Activated T-cell treated with anti-CD3 and anti-CD28 coated beads for 4 hours (primary cell): ENCODE data around the gene DOCK1.

Experiments
- DNase-seq: peaks from one replicate; pipeline ENCODE4 v3.0.0-alpha.2; 2020

Gene DOCK1

DNA sequence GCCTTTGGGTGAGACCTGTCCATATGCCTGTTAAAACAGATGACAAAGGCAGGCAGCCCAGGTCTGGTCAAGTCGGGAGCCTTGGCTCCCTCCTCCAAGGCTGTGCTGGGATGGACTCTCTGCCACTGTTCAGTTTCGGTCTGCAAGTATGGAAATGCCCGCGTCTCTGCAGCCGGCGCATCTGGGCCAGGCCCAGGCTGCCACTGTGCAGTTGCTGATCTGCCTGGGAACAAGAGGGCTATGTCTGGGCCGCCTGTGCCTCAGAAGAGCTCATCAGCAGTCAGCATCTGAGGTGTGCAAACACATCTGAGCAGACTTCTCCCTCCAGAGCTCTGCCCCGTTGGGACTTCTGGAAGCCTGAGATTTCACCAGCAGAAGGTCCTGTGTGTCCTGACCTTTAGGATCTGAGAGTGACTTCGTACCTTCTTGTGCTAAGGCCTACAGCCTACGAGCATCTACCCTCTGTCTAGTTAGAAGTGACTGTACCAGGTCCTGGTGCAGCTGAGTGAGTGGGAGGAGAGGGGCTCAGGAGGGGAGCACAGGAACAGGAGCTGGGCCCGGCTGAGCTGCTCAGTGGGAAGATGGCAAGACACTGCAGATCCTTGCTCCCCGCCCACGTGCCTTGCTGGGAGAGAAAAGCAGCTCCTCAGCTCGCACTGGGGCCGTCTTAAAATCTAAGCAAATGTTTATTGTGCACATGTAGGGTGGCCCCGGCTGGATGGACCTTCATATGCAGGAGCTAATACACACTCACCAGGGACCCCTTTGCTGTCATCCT lies 50.9 kb downstream of the DOCK1 start:
- DNase-seq: no peak

DNA sequence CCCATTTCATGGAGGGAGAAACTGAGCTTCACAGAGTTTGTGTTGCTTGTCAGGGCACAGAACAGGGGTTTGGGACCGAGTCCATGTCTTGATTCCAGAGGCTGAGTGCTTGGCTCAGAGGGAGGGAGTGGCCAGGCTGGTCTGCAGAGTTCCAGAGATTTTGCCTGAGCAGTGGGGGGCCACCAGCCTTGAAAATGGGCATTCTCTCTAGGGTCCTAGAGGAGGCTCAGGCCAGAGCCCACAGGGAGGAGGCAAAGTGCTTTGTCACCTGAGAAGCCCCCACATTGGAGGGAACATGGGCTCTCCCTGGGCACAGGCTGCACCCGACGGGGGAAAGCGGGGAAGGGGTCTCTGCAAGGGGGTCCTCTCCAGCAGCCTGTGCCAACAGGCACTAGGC lies 51.5 kb downstream of the DOCK1 start:
- DNase-seq: no peak

DNA sequence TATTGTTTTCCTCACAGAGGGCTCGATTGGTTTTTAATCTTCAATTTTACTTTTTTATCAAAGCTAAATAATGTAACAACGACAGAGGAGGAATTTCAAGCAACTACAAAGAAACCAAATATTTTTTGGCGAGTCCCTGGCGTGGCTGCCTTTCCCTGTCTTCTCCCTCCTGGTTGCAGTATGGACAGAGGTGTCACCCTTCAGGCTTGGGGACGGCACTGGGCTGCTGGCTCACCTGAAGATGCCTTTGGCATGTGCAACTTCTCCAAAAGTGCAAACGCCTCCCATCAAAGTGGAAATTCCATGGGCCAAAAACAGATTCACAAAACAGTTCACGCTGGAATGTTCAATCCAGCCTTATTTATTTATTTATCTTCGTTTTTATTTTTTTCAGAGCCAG lies 51.9 kb downstream of the DOCK1 start:
- DNase-seq: no peak

DNA sequence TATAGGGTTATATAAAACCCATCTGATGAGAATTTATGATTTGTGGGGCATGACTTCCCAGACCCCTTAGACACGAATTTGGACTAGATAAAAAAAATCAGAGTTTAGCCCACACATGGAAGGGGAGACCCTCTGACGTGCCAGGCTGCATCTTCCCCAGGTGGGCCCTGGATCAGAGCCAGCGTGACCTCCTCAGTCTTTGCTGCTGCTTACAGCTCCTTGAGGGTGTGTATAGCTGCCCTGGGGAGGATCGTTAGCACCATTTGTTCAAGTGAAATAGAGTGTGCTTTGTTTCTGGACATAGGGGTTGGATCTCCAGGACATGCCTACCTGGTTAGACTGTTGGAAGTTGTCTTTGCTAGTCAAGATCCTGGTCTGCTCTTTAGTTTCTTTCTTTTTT lies 54.2 kb downstream of the DOCK1 start:
- no peak for DNase-seq

DNA sequence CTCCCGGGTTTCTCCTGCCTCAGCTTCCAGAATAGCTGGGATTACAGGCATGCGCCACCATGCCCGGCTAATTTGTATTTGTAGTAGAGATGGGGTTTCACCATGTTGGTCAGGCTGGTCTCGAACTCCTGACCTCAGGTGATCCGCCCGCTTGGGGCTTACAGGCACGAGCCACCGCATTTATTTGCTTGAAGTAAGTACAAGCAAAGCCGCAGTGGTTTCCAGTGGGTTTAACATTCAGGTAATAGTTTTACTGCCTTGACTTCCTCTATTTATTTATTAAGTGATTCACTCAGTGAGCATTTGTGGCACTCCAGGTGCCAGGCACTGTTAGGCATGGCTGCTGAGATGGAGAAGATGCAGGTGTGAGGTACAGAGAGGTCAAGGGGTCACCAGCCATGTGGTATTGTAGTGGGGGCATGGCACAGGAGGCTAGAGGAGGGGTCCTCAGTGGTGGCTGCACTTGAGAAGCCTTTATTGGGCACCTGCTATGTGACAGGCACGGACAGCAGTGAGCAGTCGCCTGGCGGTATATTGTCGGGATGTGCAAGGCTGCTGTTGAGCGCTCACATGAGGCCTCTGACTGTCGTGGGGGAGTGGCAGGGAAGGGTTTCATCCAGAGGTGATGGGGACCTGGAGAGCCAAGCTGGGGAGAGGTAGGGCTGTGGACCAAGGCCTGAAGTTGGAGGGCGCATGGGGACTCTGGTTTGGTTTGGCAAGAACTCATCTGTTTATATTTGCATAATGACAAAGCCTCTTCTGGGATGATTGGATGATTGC lies 54.9 kb downstream of the DOCK1 start:
- no peak for DNase-seq

DNA sequence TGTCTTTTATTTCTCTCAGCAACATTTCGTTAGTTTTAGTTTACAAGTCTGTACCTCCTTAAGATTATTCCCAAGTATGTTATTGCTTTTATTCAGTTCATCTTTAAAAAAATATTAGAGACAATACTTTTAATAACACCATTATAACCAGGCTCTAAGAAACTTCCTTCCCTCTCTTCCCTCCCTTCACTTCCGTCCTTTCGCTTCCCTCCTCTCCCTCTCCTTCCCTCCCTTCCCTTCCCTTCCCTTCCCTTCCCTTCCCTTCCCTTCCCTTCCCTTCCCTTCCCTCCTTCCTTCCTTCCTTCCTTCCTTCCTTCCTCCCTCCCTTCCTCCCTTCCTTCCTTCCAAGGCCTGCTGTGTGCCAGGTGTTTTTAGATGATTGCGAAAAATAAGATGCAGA lies 58.1 kb downstream of the DOCK1 start:
- no peak for DNase-seq

DNA sequence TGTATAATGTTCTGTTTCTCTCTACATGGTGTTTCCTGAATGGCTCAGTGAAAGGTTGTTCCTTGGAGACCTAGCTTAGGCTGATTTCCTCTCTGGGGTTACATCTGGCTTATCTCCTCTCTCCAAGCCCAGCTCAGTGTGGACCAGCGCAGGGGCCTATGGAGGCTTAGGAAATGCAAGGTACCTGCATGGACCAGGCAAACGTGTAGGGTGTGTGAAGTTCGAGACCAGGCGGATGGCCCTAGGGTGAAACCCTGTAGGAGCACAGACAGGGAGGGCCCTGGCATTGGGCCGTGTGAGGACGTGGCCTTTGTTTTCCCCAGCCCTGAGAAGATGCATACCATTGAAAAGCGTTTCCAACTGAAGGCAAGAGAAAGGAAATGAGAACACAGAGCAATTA lies 59.0 kb downstream of the DOCK1 start:
- DNase-seq: no peak

DNA sequence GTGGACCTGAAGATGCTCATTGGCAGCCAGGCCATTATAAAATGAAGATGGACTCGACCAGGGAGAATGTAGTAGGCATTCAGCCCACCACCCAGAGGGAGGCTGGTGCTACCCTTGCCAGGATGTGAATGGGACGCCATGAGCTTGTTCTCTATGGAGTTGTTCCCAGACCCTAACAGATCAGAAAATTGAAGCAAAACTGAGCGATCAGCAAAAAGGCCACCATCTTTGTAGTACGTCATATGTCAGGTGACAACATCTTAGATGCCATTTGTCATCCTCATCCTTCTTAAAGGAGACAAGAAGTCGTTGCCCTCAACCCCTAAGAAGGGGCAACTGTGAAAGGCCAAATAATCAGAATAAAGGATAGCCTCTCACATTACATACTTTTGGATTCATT lies 61.7 kb downstream of the DOCK1 start:
- no peak for DNase-seq

DNA sequence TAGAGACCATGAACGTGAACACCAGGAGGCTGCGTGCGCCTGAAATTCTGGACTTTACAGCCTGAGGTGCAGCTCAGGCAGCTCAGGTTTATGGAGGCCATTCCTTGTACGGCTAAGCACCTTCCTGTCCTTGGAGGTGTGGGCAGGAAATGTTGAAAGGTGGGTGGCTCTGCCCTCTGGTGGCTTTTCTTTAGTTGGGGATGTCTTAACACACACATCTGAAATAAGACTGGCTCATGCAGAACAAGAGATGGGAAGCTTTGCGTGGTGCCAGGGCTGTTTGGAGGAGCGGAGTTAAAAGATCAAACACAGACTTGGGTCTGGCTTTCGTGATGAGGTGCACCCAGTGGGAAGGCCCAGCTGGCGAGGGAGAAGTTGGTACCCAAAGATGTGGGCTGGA lies 64.1 kb downstream of the DOCK1 start:
- no peak for DNase-seq

DNA sequence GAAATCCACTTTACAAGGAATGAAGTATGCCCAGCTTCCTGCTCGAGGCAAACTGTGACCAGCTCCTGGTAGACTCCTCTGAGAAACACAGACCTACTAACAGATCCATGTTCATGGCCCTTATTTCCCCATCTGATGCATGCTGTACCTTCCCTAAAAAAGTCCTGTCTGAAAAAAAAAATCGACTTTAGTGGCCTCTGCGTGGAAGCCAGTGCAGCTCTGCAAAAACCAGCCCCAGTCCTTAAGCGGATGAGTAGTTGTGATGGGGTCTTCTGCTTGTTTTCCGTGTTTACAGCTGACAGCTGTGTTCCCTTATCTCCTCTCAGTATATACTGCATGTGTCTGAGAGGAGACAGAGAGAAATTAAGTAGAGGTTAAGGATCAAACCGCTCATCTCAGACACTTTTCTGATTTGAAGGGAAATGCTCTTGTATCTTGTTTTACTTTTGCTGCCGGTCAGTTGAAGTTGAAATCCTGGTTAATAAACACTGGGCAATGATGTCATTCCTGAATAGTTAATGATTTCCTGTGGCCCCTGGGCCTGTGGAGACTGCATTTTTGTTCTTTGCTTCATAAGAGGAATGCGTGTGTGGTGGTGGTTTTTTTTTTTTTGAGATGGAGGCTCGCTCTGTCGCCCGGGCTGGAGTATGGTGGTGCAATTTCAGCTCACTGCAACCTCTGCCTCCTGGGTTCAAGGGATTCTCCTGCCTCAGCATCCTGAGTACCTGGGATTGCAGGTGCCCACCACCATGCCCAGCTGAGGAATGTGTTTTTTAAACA lies 67.6 kb downstream of the DOCK1 start:
- no peak for DNase-seq

DNA sequence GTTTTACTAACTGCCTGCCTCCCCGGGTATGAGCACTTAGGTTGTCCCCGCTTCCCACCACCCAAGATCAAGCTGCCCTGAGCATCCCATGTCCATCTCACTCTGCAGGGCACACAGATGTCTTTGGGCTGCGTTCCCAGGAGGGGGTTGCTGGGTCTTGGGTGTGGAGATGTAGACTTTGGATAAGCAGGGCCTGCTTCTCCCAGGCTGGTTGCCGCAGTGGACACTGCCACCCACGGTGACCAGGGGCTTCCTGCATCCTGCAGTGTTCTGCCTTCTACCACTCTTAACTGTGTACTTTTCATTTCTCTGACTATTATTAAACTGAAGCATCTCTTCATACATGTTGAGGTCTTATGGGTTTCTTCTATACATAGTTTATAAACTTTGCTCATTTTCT lies 70.0 kb downstream of the DOCK1 start:
- no peak for DNase-seq

DNA sequence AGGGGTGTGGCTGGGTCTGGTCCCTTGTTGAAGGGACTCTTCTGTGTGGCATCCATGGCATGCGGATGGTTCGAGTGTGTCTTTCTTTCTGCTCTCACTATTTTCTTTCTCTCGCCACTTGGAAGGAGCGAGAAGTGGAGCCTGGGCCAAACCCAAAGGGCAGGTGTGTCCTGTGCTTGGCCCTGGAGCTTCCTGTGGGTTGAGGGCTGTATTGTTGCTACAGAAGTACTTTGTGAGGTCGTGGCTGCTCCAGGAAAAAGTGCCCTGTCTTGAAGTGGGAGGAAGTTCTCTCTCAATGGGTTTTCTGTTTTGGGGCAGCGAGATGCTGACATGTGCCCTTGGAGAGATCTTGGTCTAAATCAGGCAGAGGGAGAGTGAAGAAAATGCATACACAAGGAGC lies 72.0 kb downstream of the DOCK1 start:
- no peak for DNase-seq

DNA sequence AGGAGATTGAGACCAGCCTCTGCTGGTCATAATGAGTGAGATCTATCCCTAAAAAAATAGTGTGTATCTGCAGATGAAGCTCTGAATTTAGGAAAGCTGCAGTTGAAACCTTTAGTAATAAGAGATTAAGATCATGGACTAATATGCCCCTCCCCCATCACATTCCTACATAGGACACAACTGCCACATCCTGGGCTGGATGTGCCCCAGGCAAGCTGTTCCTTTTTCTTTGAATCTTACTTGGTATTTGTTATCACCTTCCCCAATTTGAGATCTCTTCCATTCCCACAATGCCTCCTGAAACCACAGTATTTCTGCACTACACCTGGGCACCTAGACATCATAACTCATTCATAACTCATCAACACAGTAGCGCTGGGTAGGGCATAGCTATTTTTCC lies 74.1 kb downstream of the DOCK1 start:
- no peak for DNase-seq

DNA sequence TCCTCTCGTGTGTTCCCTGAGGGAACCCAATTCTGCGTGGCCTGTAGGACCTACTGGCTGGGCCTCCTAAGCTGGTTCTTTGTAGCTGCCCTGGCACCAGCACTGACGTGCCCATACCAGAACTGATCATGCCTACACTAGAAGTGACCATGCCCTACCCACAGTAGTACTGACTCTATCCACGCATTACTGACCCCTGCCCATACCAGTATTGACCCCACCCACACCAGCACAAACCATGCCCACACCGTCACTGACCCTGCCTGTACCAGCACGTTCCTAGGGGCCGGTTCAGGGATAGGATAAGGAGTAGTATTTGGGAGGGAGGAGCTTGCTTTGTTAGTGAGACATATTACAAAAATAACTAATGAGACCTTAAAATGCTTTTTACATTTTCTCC lies 88.0 kb downstream of the DOCK1 start:
- DNase-seq: no peak

DNA sequence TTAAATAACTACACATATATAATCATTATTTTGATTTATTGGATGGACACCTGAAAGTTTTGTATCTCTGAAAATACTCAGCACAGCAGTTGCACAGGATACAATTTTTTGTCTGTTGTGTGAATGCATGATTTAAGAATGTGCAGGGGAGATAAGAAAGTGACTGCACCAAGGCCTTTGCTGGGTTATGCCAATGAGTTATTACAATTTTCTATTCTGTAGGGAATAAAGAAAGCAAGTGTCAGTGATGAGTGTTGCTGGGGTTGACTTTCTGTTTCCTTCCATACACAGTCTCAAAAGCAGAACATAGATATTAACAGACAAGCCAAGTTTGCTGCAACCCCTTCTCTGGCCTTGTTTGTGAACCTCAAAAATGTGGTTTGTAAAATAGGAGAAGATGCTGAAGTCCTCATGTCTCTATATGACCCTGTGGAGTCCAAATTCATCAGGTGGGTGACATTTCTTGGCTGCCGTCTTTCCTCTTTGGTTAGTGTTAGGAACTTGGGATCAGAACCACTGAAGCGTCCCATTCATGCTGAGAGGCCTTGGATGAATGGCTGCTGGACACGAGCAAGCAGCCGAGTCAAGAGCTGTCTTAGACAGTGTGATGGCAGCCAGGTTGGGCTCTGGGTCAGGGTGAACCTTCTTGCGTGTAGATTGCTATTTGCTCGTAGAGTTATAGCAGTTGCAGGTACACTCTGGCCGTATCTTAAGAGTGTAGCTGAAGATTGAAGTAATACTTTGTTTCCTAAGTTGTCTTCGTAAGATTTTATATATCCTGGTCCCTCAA lies 92.8 kb downstream of the DOCK1 start:
- no peak for DNase-seq

DNA sequence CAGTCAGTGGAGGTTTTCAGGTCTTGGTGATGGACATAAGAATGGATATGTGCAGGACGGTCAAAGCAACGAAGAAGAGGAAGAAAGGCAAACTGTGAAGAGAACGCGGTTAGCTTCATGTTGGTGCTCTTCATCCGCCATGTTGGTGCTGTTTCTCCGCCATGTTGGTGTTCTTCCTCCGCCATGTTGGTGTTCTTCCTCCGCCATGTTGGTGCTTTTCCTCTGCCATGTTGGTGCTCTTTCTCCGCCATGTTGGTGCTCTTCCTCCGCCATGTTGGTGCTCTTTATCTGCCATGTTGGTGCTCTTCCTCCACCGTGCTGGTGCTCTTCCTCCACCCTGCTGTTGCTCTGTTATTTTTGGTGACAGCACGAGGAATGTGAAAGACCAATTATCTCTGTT lies 95.4 kb downstream of the DOCK1 start:
- DNase-seq: no peak

DNA sequence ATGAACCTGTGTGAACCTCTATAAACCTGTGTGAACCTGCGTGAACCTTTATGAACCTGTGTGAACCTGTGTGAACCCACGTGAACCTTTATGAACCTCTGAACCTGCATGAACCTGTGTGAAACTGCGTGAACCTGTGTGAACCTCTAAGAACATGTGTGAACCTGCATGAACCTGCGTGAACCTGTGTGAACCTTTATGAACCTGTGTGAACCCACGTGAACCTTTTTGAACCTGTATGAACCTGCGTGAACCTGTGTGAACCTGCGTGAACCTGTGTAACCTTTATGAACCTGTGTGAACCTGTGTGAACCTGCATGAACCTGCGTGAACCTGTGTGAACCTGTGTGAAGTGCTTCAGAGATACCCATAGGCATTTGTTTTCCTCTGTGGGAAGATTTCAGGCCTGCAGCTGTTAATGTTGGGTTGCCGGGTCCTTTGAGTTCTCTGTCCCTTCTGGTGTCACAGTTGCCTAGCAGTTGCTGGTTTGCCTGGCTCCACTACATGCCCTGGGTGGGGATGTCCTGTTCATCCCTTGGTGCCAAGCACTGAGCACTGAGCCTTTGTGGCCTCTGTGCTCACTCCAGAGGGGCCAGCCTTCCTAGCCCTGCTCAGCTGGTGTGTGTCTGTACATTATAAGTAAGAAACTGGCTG lies 97.9 kb downstream of the DOCK1 start:
- DNase-seq: no peak

DNA sequence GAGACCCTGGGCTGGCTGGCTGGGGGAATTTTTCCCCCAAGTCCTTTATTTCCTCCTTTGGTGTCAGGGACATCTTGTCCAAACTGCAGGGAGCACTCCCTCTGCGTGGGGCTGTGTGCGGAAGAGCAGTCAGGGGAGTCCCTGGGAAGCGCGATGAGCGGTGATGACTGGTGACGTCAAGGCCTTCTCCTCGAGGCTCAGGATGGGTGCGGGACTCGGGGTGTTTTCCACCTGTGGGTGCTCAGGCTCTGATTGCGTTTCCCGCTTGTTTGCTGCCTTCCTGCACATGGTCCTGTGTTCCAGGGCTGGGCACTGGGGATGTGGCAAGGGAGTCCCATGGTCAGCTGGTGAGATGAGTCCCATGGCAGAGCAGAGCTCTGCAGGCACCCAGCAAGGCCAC lies 101.2 kb downstream of the DOCK1 start:
- DNase-seq: no peak

DNA sequence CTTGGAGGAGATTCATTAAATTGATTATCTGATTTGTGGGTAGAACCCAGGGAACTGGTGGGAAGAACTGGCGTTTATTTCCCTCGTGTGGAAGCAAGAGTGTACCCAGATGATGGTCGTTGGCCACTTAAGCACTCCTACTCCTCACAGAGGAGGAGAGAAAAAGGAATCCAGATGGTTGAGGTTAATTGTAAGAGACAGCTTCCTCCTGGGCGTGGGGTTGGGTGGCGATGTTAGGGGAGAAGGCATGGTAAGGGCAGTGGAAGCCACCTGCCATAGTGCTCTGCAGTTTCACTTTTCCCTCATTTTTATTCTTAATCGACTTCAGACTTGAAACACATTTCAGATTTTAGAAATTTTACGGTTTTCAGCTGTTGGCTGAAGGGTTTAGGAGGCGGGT lies 104.1 kb downstream of the DOCK1 start:
- DNase-seq: no peak

DNA sequence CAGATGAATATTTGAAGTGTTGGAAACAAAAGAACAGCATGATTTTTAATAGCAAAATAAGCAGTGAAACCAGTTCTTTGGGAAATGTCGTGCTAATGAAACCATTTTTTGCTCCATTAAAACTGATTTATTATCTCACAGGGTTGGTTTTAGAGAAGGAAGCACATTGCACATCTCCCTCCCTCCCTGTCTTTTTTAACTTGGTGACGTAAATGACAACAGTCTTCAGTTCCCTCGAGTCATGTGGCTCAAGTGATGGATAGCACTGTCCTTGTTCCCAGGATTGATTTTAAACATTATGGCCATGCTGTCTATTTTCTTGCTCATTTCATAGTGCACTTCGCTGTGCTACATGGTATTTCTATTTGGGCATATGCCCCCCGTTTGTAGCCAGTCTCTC lies 105.9 kb downstream of the DOCK1 start:
- DNase-seq: no peak

DNA sequence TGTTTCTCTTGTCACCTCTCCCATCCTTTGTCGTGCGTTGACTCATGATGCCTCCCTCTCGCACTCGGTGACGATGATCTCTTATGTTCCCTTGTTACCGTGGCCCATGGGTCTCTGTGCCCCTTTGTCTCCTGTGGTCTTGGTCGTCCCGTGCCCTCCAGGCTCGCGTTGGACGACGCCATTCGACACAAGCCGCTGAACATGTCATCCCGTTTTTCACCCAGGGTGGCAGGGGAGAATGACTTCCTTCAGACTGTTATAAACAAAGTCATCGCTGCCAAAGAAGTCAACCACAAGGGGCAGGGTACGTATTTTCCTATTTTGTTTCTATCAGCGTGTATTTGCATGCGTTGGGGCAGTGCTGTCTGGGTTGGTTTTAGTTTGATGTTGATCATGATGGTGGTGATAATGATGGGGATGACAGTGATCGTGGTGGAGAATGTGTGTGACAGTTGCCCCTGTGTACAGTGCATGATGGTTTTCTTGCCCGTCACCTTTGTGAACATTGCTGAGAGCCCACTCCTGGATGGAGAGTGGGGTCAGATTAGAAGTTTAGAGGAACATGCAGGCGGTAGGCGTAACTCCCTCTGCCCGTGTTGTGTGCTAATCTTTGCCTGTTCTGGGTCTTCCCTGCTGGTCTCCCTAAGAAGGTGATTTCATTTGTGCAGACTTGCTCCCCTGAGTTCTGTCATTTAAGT lies 107.0 kb downstream of the DOCK1 start:
- no peak for DNase-seq

DNA sequence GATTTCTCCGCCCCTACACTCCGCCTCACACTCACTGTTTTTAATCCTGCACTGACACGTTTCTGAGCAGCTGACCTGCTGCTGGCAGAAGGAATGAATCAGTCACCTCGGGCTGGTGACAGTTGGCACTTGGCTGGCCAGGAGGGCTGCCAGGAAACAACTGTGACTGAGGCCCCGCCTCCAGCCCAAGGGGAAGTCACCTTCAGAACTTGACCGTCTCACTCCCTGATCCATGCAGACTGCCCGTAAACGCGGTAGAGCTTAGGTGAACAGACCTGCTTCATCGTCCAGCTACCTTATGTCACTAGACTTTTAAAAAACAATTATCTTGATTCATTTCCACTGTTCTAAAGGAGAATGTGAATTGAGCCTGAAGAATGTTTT lies 107.5 kb downstream of the DOCK1 start:
- no peak for DNase-seq
